Measurements from ENCODE around the gene PLXNA2.

- TF ChIP-seq EZH2 (IDR thresholded peaks at IDR 0.05; ENCODE audit: borderline replicate concordance, insufficient read depth, low read depth, low read length, poor library complexity, severe bottlenecking) (no peak), CTCF (IDR thresholded peaks at IDR 0.05) (no peak)
Observed at GRCh38 chr1:208117826-208118225, 126.4 kb downstream of the PLXNA2 start.
